Right atrium auricular region (tissue), 2 donors: Measurements from ENCODE around the gene LYVE1. TPM values are rescaled to one million over a fixed set of nuclear protein-coding genes. Genes with fewer than 3 reads are reported as not detected.

Experiments
- DNase-seq: peaks from one replicate; pipeline ENCODE4 v3.0.0-alpha.2; 2019; ENCODE audit warnings: low spot score
- H3K27ac ChIP-seq, 2 donors: fragments of 200-600 bp; sonication (generic); 1 replicate in 1 of 2; 2 replicates in 1 of 2; pipeline ENCODE4 v1.5.1; 2016 to 2019
- H3K27me3 ChIP-seq, 2 donors: fragments of 200-600 bp; sonication (generic); one replicate each; pipeline versions ENCODE4 v1.5.1 to v1.6.0; 2017 to 2019
- H3K36me3 ChIP-seq: fragments of 200-600 bp; sonication (generic); one replicate; pipeline ENCODE4 v1.5.1; 2016
- H3K4me1 ChIP-seq, 2 donors: fragments of 200-600 bp; sonication (generic); one replicate each; pipeline versions ENCODE4 v1.5.1 to v1.6.0; 2017 to 2019
- H3K4me3 ChIP-seq, 2 donors: fragments of 200-600 bp; sonication (generic); 1 replicate in 1 of 2; 2 replicates in 1 of 2; pipeline ENCODE4 v1.5.1; 2017 to 2019; ENCODE audit warnings: mild to moderate bottlenecking in 1 of 2, moderate library complexity in 1 of 2
- H3K9me3 ChIP-seq, 2 donors: fragments of 200-600 bp; sonication (generic); one replicate each; pipeline ENCODE4 v1.5.1; 2019
- total RNA-seq, 2 donors: library from RNA; depleted of rRNA; stranded (reverse); fragments of >200 nt; gene quantifications; one replicate each; pipeline ENCODE4 v1.1.0, GENCODE V29; 2016
- TF ChIP-seq, protein P1 (sequence below), 2 donors: fragments of 200-600 bp; sonication (generic); IDR thresholded peaks; one replicate each; pipeline ENCODE4 v1.5.1; 2019; ENCODE audit warnings: antibody characterized with exemption in 2 of 2

The LYVE1 gene
- total RNA-seq, 2 donors from 2014 or later = 15.9 to 45.0 TPM

- Histone ChIP-seq H3K4me1 (peaks cover 0 to 35% of the 10 kb centered on the region in 2 donors), H3K27me3 (no peaks in the 10 kb centered on the region), H3K9me3 (no peaks in the 10 kb centered on the region), H3K27ac (peak overlapping the region in 1 of 2 donors; percentile 52), H3K4me3 (no peak overlapping the region), H3K36me3 (no peaks in the 10 kb centered on the region)
- DNase-seq = no peak
- TF ChIP-seq, protein P1, sequence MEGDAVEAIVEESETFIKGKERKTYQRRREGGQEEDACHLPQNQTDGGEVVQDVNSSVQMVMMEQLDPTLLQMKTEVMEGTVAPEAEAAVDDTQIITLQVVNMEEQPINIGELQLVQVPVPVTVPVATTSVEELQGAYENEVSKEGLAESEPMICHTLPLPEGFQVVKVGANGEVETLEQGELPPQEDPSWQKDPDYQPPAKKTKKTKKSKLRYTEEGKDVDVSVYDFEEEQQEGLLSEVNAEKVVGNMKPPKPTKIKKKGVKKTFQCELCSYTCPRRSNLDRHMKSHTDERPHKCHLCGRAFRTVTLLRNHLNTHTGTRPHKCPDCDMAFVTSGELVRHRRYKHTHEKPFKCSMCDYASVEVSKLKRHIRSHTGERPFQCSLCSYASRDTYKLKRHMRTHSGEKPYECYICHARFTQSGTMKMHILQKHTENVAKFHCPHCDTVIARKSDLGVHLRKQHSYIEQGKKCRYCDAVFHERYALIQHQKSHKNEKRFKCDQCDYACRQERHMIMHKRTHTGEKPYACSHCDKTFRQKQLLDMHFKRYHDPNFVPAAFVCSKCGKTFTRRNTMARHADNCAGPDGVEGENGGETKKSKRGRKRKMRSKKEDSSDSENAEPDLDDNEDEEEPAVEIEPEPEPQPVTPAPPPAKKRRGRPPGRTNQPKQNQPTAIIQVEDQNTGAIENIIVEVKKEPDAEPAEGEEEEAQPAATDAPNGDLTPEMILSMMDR (IDR thresholded peaks at IDR 0.05) = no peak
Measured at GRCh38 chr11:10581481-10582019, 13.1 kb upstream of the LYVE1 start.

GRCh38 chr11:10580623-10581022 lies 12.2 kb upstream of the LYVE1 start:
- H3K36me3 ChIP-seq = no peaks in the 10 kb centered on the region
- H3K27ac ChIP-seq = no peak overlapping the region
- H3K4me3 ChIP-seq = no peak overlapping the region
- no peak for DNase-seq
- no peaks in the 10 kb centered on the region for H3K27me3 ChIP-seq
- TF ChIP-seq, protein P1 (IDR thresholded peaks at IDR 0.05) = no peak
- H3K9me3 ChIP-seq = no peaks in the 10 kb centered on the region
- H3K4me1 ChIP-seq = peaks cover 0 to 33% of the 10 kb centered on the region in 2 donors

DNA sequence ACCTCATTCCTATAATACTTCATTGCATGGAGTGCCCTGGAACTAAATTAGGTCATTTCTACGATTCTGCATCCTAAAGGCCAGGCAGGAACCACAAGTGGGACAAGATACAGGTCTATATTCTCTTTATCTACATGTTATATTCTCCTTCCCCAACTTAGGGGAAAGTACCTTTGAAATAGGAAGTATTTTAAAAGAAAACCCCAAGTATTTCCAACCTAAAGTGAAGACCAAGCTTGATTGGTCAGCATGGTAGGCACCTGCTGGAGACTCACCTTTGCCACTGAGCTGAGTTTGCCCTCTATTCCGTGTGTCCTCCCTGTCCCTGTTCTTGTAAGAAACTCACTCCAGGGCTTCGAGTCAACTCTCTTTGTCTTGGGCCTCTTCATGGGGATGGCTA lies 11.2 kb upstream of the LYVE1 start:
- TF ChIP-seq, protein P1 (IDR thresholded peaks at IDR 0.05) = no peak
- no peak for DNase-seq
- Histone ChIP-seq H3K27ac (no peak overlapping the region), H3K36me3 (no peaks in the 10 kb centered on the region), H3K4me3 (no peak overlapping the region), H3K9me3 (no peaks in the 10 kb centered on the region), H3K27me3 (no peaks in the 10 kb centered on the region), H3K4me1 (peaks cover 0 to 27% of the 10 kb centered on the region in 2 donors)

- Histone ChIP-seq H3K36me3 (no peaks in the 10 kb centered on the region), H3K27me3 (no peaks in the 10 kb centered on the region), H3K4me1 (peaks cover 0 to 15% of the 10 kb centered on the region in 2 donors), H3K27ac (no peak overlapping the region), H3K9me3 (no peaks in the 10 kb centered on the region), H3K4me3 (no peak overlapping the region)
- no peak for DNase-seq
- TF ChIP-seq, protein P1 (IDR thresholded peaks at IDR 0.05) = no peak
Measured at GRCh38 chr11:10576035-10576398, 7.6 kb upstream of the LYVE1 start.

DNA sequence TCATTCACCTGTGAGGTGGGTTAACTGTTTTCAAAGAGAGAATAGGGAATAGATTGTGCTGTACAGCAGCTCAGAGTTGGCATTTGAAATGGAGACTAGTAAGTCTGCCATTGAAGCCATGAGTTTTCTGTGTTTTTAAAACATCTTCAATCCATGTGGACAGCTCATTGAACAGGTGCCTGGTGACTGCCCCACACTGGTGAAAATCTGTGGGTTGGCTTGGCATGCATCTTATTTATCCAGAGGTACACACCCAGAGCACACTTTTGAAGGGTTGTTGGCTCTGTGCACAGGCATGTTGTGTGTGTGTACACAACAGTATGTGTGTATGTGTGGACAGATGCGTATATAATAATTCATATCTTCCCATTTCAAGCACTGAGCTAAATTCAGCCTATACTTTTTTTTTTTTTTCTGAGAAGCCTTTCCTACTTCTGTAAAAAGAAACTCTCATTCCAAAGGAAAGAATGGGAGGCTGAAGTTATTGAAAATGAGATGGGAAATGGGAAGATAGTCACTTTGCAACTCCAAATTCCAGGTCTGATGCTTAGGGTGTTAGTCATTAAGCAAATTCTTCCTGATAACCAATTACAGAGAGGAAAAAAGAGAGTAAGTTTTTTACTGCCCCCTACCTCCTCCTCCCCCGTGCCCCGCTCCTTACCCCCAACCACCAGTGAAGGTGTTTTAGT lies 7.0 kb upstream of the LYVE1 start:
- Histone ChIP-seq H3K4me3 (no peak overlapping the region), H3K36me3 (no peaks in the 10 kb centered on the region), H3K4me1 (peaks cover 0 to 13% of the 10 kb centered on the region in 2 donors), H3K27me3 (no peaks in the 10 kb centered on the region), H3K27ac (no peak overlapping the region), H3K9me3 (no peaks in the 10 kb centered on the region)
- DNase-seq = no peak
- TF ChIP-seq, protein P1 (IDR thresholded peaks at IDR 0.05) = no peak
